ENCODE measurements around the gene PAK4. TPM values are rescaled to one million over a fixed set of nuclear protein-coding genes. Genes with fewer than 3 reads are reported as not detected.

PAK4 gene
- polyA plus RNA-seq (2013): 9.5 TPM

- peak within 1 kb of the TSS; percentile 50 to 83 for H3K27ac ChIP-seq (ENCODE audit: insufficient read depth in 1 of 2, low read depth in 1 of 2, low read length in 2 of 2, poor library complexity in 1 of 2, severe bottlenecking in 2 of 2)
- H3K27me3 ChIP-seq (replicated peaks in 2 of 5; ENCODE audit: control insufficient read depth in 4 of 5, insufficient read depth in 5 of 5, low read length in 4 of 5): no peaks in the 10 kb centered on the region
- H3K9me3 ChIP-seq (ENCODE audit: control extremely low read depth in 1 of 5, control insufficient read depth in 4 of 5, insufficient read depth in 2 of 5, low read depth in 1 of 5, low read length in 4 of 5): no peaks in the 10 kb centered on the region
- peaks cover 4 to 30% (median 17%) of the 10 kb centered on the region in 4 experiments for H3K4me1 ChIP-seq (ENCODE audit: control extremely low read depth in 1 of 4, control insufficient read depth in 4 of 4, insufficient read depth in 4 of 4, low read length in 3 of 4)
- CTCF ChIA-PET: interaction anchor here (1.2 to 1.3 kb wide), 3 partner anchors 20 to 61 kb away, joined by 3 to 5 read pairs (median 4); no protein-coding TSS in a partner anchor
- WGBS (ENCODE audit: insufficient coverage): 2% methylated on average over 59 of the region's 64 CpGs
- peak; percentile 96 to 97 (median 96) for DNase-seq
- POLR2A ChIA-PET: interaction anchor here (1.1 kb wide), 1 partner anchor 241 kb away, joined by 5 read pairs; no protein-coding TSS in a partner anchor
- no peaks in the 10 kb centered on the region for H3K36me3 ChIP-seq (ENCODE audit: control insufficient read depth in 4 of 4, insufficient read depth in 4 of 4, low read length in 3 of 4)
- peak within 1 kb of the TSS; percentile 62 to 87 (median 77) for H3K4me3 ChIP-seq (ENCODE audit: control insufficient read depth in 1 of 7, extremely low read depth in 1 of 7, insufficient read depth in 4 of 7, low read depth in 2 of 7, low read length in 6 of 7)
Measured at GRCh38 chr19:39125554-39126311, at the start of gene PAK4. PAK4 (plus strand) TSS chr19:39125786; CDS start chr19:39169554, 43,768 bp downstream.

GRCh38 chr19:39077323-39077722, 48.3 kb upstream of the PAK4 start:
- POLR2A ChIA-PET: no interaction called here
- Histone ChIP-seq H3K27me3 (replicated peaks in 2 of 5; ENCODE audit: control insufficient read depth in 4 of 5, insufficient read depth in 5 of 5, low read length in 4 of 5) (peaks cover 0 to 7% (median 3%) of the 10 kb centered on the region in 5 experiments), H3K36me3 (ENCODE audit: control insufficient read depth in 4 of 4, insufficient read depth in 4 of 4, low read length in 3 of 4) (no peaks in the 10 kb centered on the region), H3K4me1 (ENCODE audit: control extremely low read depth in 1 of 4, control insufficient read depth in 4 of 4, insufficient read depth in 4 of 4, low read length in 3 of 4) (peaks cover 0 to 18% (median 11%) of the 10 kb centered on the region in 4 experiments), H3K27ac (ENCODE audit: insufficient read depth in 1 of 2, low read depth in 1 of 2, low read length in 2 of 2, poor library complexity in 1 of 2, severe bottlenecking in 2 of 2) (no peak overlapping the region), H3K9me3 (ENCODE audit: control extremely low read depth in 1 of 5, control insufficient read depth in 4 of 5, insufficient read depth in 2 of 5, low read depth in 1 of 5, low read length in 4 of 5) (no peaks in the 10 kb centered on the region), H3K4me3 (ENCODE audit: control insufficient read depth in 1 of 7, extremely low read depth in 1 of 7, insufficient read depth in 4 of 7, low read depth in 2 of 7, low read length in 6 of 7) (no peak overlapping the region)
- no peak for DNase-seq
- CTCF ChIA-PET: no interaction called here
- WGBS (ENCODE audit: insufficient coverage): 96% methylated on average over 11 of the region's 11 CpGs

DNA sequence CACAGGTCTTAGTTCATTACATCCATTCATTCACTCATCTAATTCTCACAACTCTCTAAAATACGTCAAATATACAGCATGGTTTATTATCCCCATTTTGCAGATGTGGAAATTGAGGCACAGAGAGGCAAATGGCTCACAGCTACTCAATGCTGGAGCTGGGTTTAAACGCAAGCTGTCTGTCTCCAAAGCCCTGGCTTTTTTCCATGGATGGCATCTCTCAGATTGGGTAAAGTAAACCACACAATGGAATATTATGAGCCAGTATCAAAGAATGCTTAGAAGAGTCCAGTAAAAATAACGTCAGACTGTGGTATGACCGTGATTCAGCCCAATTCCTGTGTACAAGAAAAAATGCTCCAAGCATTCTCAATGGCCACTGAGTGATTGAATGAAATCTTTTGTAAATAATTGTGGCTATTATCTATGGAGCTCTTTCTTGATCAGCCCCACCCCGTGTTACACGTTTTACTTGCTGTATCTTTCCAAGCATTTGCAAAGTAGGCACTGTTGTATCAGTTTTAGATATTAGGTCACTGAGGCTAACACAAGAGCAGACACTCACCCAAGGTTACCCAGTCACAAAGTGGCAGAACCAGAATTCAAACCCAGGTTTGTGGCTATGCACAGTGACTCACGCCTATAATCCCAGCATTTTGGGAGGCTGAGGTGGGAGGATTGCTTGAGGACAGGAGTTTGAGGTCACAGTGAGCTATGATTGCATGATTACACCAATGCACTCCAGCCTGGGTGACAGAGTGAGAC, 47.0 kb upstream of the PAK4 start:
- peaks cover 0 to 20% (median 12%) of the 10 kb centered on the region in 5 experiments for H3K27me3 ChIP-seq (replicated peaks in 2 of 5; ENCODE audit: control insufficient read depth in 4 of 5, insufficient read depth in 5 of 5, low read length in 4 of 5)
- H3K9me3 ChIP-seq (ENCODE audit: control extremely low read depth in 1 of 5, control insufficient read depth in 4 of 5, insufficient read depth in 2 of 5, low read depth in 1 of 5, low read length in 4 of 5): no peaks in the 10 kb centered on the region
- no peak overlapping the region for H3K4me3 ChIP-seq (ENCODE audit: control insufficient read depth in 1 of 7, extremely low read depth in 1 of 7, insufficient read depth in 4 of 7, low read depth in 2 of 7, low read length in 6 of 7)
- DNase-seq: no peak
- 69% methylated on average over 4 of the region's 7 CpGs for WGBS (ENCODE audit: insufficient coverage)
- no peaks in the 10 kb centered on the region for H3K36me3 ChIP-seq (ENCODE audit: control insufficient read depth in 4 of 4, insufficient read depth in 4 of 4, low read length in 3 of 4)
- ChIA-PET CTCF (no interaction called here), POLR2A (no interaction called here)
- H3K27ac ChIP-seq (ENCODE audit: insufficient read depth in 1 of 2, low read depth in 1 of 2, low read length in 2 of 2, poor library complexity in 1 of 2, severe bottlenecking in 2 of 2): no peak overlapping the region
- H3K4me1 ChIP-seq (ENCODE audit: control extremely low read depth in 1 of 4, control insufficient read depth in 4 of 4, insufficient read depth in 4 of 4, low read length in 3 of 4): peaks cover 7 to 22% (median 16%) of the 10 kb centered on the region in 4 experiments

GRCh38 chr19:39080431-39080830, 45.2 kb upstream of the PAK4 start:
- Histone ChIP-seq H3K4me3 (ENCODE audit: control insufficient read depth in 1 of 7, extremely low read depth in 1 of 7, insufficient read depth in 4 of 7, low read depth in 2 of 7, low read length in 6 of 7) (no peak overlapping the region), H3K27me3 (replicated peaks in 2 of 5; ENCODE audit: control insufficient read depth in 4 of 5, insufficient read depth in 5 of 5, low read length in 4 of 5) (peaks cover 0 to 37% (median 17%) of the 10 kb centered on the region in 5 experiments)
- no CpG with 5 or more reads among the region's 3 CpGs for WGBS (ENCODE audit: insufficient coverage)

DNA sequence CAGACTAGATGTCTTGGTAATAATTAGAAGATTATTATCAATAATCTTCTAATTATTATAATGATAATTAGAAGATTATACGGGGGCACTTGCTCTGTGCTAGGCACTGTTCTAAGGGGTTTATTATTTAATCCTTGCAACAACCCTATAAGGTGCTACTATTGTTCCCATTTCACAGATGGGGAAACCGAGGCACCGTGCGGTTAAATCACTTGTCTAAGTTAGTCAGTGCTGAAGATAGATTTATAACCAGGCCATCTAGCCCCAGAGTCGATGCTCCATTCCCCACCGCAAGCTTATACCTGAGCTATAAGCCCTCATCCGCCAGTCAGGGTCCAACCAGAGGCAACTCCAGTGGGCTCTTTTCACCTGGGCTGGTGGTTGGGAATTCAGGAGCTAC, 43.4 kb upstream of the PAK4 start:
- Histone ChIP-seq H3K4me1 (ENCODE audit: control extremely low read depth in 1 of 4, control insufficient read depth in 4 of 4, insufficient read depth in 4 of 4, low read length in 3 of 4) (peaks cover 8 to 23% (median 17%) of the 10 kb centered on the region in 4 experiments), H3K9me3 (ENCODE audit: control extremely low read depth in 1 of 5, control insufficient read depth in 4 of 5, insufficient read depth in 2 of 5, low read depth in 1 of 5, low read length in 4 of 5) (no peaks in the 10 kb centered on the region), H3K4me3 (ENCODE audit: control insufficient read depth in 1 of 7, extremely low read depth in 1 of 7, insufficient read depth in 4 of 7, low read depth in 2 of 7, low read length in 6 of 7) (no peak overlapping the region), H3K27me3 (replicated peaks in 2 of 5; ENCODE audit: control insufficient read depth in 4 of 5, insufficient read depth in 5 of 5, low read length in 4 of 5) (peaks cover 0 to 48% (median 22%) of the 10 kb centered on the region in 5 experiments), H3K36me3 (ENCODE audit: control insufficient read depth in 4 of 4, insufficient read depth in 4 of 4, low read length in 3 of 4) (no peaks in the 10 kb centered on the region), H3K27ac (ENCODE audit: insufficient read depth in 1 of 2, low read depth in 1 of 2, low read length in 2 of 2, poor library complexity in 1 of 2, severe bottlenecking in 2 of 2) (no peak overlapping the region)
- CTCF ChIA-PET: interaction anchor here (2.3 kb wide), 1 partner anchor 15 kb away, joined by 9 read pairs; no protein-coding TSS in a partner anchor
- 83% methylated on average over 4 of the region's 7 CpGs for WGBS (ENCODE audit: insufficient coverage)
- DNase-seq: no peak
- POLR2A ChIA-PET: no interaction called here

More at GRCh38 chr19:39080431-39080830, 45.2 kb upstream of the PAK4 start:
- ChIA-PET POLR2A (no interaction called here), CTCF (no interaction called here)
- Histone ChIP-seq H3K36me3 (ENCODE audit: control insufficient read depth in 4 of 4, insufficient read depth in 4 of 4, low read length in 3 of 4) (no peaks in the 10 kb centered on the region), H3K27ac (ENCODE audit: insufficient read depth in 1 of 2, low read depth in 1 of 2, low read length in 2 of 2, poor library complexity in 1 of 2, severe bottlenecking in 2 of 2) (no peak overlapping the region), H3K4me1 (ENCODE audit: control extremely low read depth in 1 of 4, control insufficient read depth in 4 of 4, insufficient read depth in 4 of 4, low read length in 3 of 4) (peaks cover 8 to 23% (median 17%) of the 10 kb centered on the region in 4 experiments), H3K9me3 (ENCODE audit: control extremely low read depth in 1 of 5, control insufficient read depth in 4 of 5, insufficient read depth in 2 of 5, low read depth in 1 of 5, low read length in 4 of 5) (no peaks in the 10 kb centered on the region)
- DNase-seq: no peak

- no peaks in the 10 kb centered on the region for H3K36me3 ChIP-seq (ENCODE audit: control insufficient read depth in 4 of 4, insufficient read depth in 4 of 4, low read length in 3 of 4)
- no peak overlapping the region for H3K27ac ChIP-seq (ENCODE audit: insufficient read depth in 1 of 2, low read depth in 1 of 2, low read length in 2 of 2, poor library complexity in 1 of 2, severe bottlenecking in 2 of 2)
- no peaks in the 10 kb centered on the region for H3K9me3 ChIP-seq (ENCODE audit: control extremely low read depth in 1 of 5, control insufficient read depth in 4 of 5, insufficient read depth in 2 of 5, low read depth in 1 of 5, low read length in 4 of 5)
- ChIA-PET CTCF (interaction anchor here (1.4 to 2.3 kb wide), 2 partner anchors 16 to 31 kb away, joined by 3 to 9 read pairs; no protein-coding TSS in a partner anchor), POLR2A (no interaction called here)
- peaks cover 0 to 52% (median 22%) of the 10 kb centered on the region in 5 experiments for H3K27me3 ChIP-seq (replicated peaks in 2 of 5; ENCODE audit: control insufficient read depth in 4 of 5, insufficient read depth in 5 of 5, low read length in 4 of 5)
- 10% methylated on average over 10 of the region's 15 CpGs for WGBS (ENCODE audit: insufficient coverage)
- H3K4me1 ChIP-seq (ENCODE audit: control extremely low read depth in 1 of 4, control insufficient read depth in 4 of 4, insufficient read depth in 4 of 4, low read length in 3 of 4): peaks cover 8 to 23% (median 17%) of the 10 kb centered on the region in 4 experiments
- peak overlapping the region in 1 of 7 experiments; percentile 7 for H3K4me3 ChIP-seq (ENCODE audit: control insufficient read depth in 1 of 7, extremely low read depth in 1 of 7, insufficient read depth in 4 of 7, low read depth in 2 of 7, low read length in 6 of 7)
- DNase-seq: peak in 2 of 3 donors; percentile 57 to 67
Measured at GRCh38 chr19:39082745-39083598, 42.6 kb upstream of the PAK4 start.

Data from common myeloid progenitor, CD34-positive (primary cell).